Stimulated activated memory B cell treated with anti-CD40 and anti-IgM and Interleukin-4, amounts not matched to agents 10 μg/mL and 1 μg/mL and 100 μg/mL, for 72 hours (primary cell): ENCODE measurements around the gene IQGAP2.

ENCODE experiments used
- ATAC-seq: fragments of 150-1000 bp; cut with Tn5 transposase; 2 replicates; pipeline ENCODE4 v1.10.0; 2021
- H3K27ac Mint-ChIP-seq: one replicate; pipeline ENCODE4 v1.8.0; 2022; ENCODE audit warnings: mild to moderate bottlenecking, mixed read lengths
- H3K27me3 Mint-ChIP-seq: one replicate; pipeline ENCODE4 v1.8.0; 2022; ENCODE audit warnings: mixed read lengths
- H3K36me3 Mint-ChIP-seq: one replicate; pipeline ENCODE4 v1.8.0; 2022; ENCODE audit warnings: mixed read lengths
- H3K4me1 Mint-ChIP-seq: one replicate; pipeline ENCODE4 v1.8.0; 2022; ENCODE audit warnings: mixed read lengths
- H3K4me3 Mint-ChIP-seq: one replicate; pipeline ENCODE4 v1.8.0; 2022; ENCODE audit warnings: mild to moderate bottlenecking, moderate library complexity, mixed read lengths
- H3K9me3 Mint-ChIP-seq: one replicate; pipeline ENCODE4 v1.8.0; 2022; ENCODE audit warnings: mixed read lengths

Gene IQGAP2

GRCh38 chr5:76703707-76704106 lies 300.6 kb downstream of the IQGAP2 start:
- Mint-ChIP-seq H3K4me3 (no peak overlapping the region), H3K9me3 (no peaks in the 10 kb centered on the region), H3K4me1 (no peaks in the 10 kb centered on the region), H3K36me3 (no peaks in the 10 kb centered on the region), H3K27ac (no peak overlapping the region), H3K27me3 (no peaks in the 10 kb centered on the region)
- ATAC-seq, result no peak

- Mint-ChIP-seq H3K4me3 (no peak overlapping the region), H3K36me3 (no peaks in the 10 kb centered on the region), H3K27me3 (no peaks in the 10 kb centered on the region), H3K27ac (no peak overlapping the region), H3K9me3 (no peaks in the 10 kb centered on the region), H3K4me1 (no peaks in the 10 kb centered on the region)
- no peak for ATAC-seq
Measured at GRCh38 chr5:76704131-76704663, 301.1 kb downstream of the IQGAP2 start.

- Mint-ChIP-seq H3K27me3 (no peaks in the 10 kb centered on the region), H3K9me3 (no peaks in the 10 kb centered on the region), H3K27ac (no peak overlapping the region), H3K4me1 (no peaks in the 10 kb centered on the region), H3K36me3 (no peaks in the 10 kb centered on the region), H3K4me3 (no peak overlapping the region)
- ATAC-seq, result no peak
Measured at GRCh38 chr5:76705574-76705973, 302.5 kb downstream of the IQGAP2 start.

GRCh38 chr5:76709762-76710161 lies 306.7 kb downstream of the IQGAP2 start:
- Mint-ChIP-seq H3K27ac (no peak overlapping the region), H3K9me3 (peaks cover 3% of the 10 kb centered on the region), H3K4me3 (no peak overlapping the region), H3K4me1 (peaks cover 13% of the 10 kb centered on the region), H3K27me3 (peaks cover 25% of the 10 kb centered on the region), H3K36me3 (no peaks in the 10 kb centered on the region)
- ATAC-seq, result no peak

GRCh38 chr5:76710991-76711390 lies 307.9 kb downstream of the IQGAP2 start:
- no peak for ATAC-seq
- no peak overlapping the region for H3K4me3 Mint-ChIP-seq
- no peak overlapping the region for H3K27ac Mint-ChIP-seq
- peaks cover 3% of the 10 kb centered on the region for H3K9me3 Mint-ChIP-seq
- no peaks in the 10 kb centered on the region for H3K36me3 Mint-ChIP-seq
- H3K27me3 Mint-ChIP-seq, result peaks cover 37% of the 10 kb centered on the region
- H3K4me1 Mint-ChIP-seq, result peaks cover 25% of the 10 kb centered on the region

GRCh38 chr5:76714751-76715485 lies 311.8 kb downstream of the IQGAP2 start:
- Mint-ChIP-seq H3K27me3 (peaks cover 69% of the 10 kb centered on the region), H3K9me3 (peaks cover 3% of the 10 kb centered on the region), H3K4me3 (peak overlapping the region; percentile 78), H3K27ac (no peak overlapping the region), H3K36me3 (no peaks in the 10 kb centered on the region), H3K4me1 (peaks cover 36% of the 10 kb centered on the region)
- ATAC-seq, result no peak

- Mint-ChIP-seq H3K27me3 (peaks cover 69% of the 10 kb centered on the region), H3K27ac (no peak overlapping the region), H3K9me3 (peaks cover 3% of the 10 kb centered on the region), H3K36me3 (no peaks in the 10 kb centered on the region), H3K4me3 (peak overlapping the region; percentile 78), H3K4me1 (peaks cover 36% of the 10 kb centered on the region)
- peak; percentile 14 for ATAC-seq
Measured at GRCh38 chr5:76715486-76715735, 312.3 kb downstream of the IQGAP2 start.

- Mint-ChIP-seq H3K27me3 (peaks cover 69% of the 10 kb centered on the region), H3K4me3 (peak within 1 kb of the TSS; percentile 78), H3K27ac (no peak within 1 kb of the TSS), H3K4me1 (peaks cover 38% of the 10 kb centered on the region), H3K36me3 (no peaks in the 10 kb centered on the region), H3K9me3 (peaks cover 3% of the 10 kb centered on the region)
- peak; percentile 72 for ATAC-seq
Measured at GRCh38 chr5:76715736-76716455, 312.8 kb downstream of the IQGAP2 start, which contains the start of gene F2R. Gene F2R (plus strand): TSS chr5:76716126. CDS start chr5:76716308, 182 bp downstream.

GRCh38 chr5:76716456-76717157 lies 313.5 kb downstream of the IQGAP2 start:
- Mint-ChIP-seq H3K9me3 (peaks cover 3% of the 10 kb centered on the region), H3K27me3 (peaks cover 69% of the 10 kb centered on the region), H3K4me1 (peaks cover 43% of the 10 kb centered on the region), H3K36me3 (no peaks in the 10 kb centered on the region), H3K27ac (no peak overlapping the region), H3K4me3 (peak overlapping the region; percentile 78)
- ATAC-seq, result no peak

- no peak overlapping the region for H3K4me3 Mint-ChIP-seq
- H3K4me1 Mint-ChIP-seq, result peaks cover 43% of the 10 kb centered on the region
- no peaks in the 10 kb centered on the region for H3K36me3 Mint-ChIP-seq
- no peak overlapping the region for H3K27ac Mint-ChIP-seq
- peaks cover 3% of the 10 kb centered on the region for H3K9me3 Mint-ChIP-seq
- H3K27me3 Mint-ChIP-seq, result peaks cover 62% of the 10 kb centered on the region
- no peak for ATAC-seq
Measured at GRCh38 chr5:76717222-76718083, 314.4 kb downstream of the IQGAP2 start.

GRCh38 chr5:76718381-76718832 lies 315.3 kb downstream of the IQGAP2 start:
- Mint-ChIP-seq H3K27me3 (peaks cover 59% of the 10 kb centered on the region), H3K9me3 (peaks cover 3% of the 10 kb centered on the region), H3K27ac (no peak overlapping the region), H3K36me3 (no peaks in the 10 kb centered on the region), H3K4me1 (peaks cover 43% of the 10 kb centered on the region), H3K4me3 (no peak overlapping the region)
- ATAC-seq, result no peak

GRCh38 chr5:76718880-76719279 lies 315.8 kb downstream of the IQGAP2 start:
- Mint-ChIP-seq H3K4me3 (no peak overlapping the region), H3K4me1 (peaks cover 39% of the 10 kb centered on the region), H3K27ac (no peak overlapping the region)

GRCh38 chr5:76720988-76721569 lies 318.0 kb downstream of the IQGAP2 start:
- peaks cover 40% of the 10 kb centered on the region for H3K27me3 Mint-ChIP-seq
- H3K36me3 Mint-ChIP-seq, result no peaks in the 10 kb centered on the region
- peak; percentile 88 for ATAC-seq
- H3K27ac Mint-ChIP-seq, result peak overlapping the region; percentile 4
- H3K9me3 Mint-ChIP-seq, result no peaks in the 10 kb centered on the region
- no peak overlapping the region for H3K4me3 Mint-ChIP-seq
- H3K4me1 Mint-ChIP-seq, result peaks cover 17% of the 10 kb centered on the region

More at GRCh38 chr5:76718880-76719279, 315.8 kb downstream of the IQGAP2 start:
- no peak for ATAC-seq
- peaks cover under 1% of the 10 kb centered on the region for H3K9me3 Mint-ChIP-seq
- H3K36me3 Mint-ChIP-seq, result no peaks in the 10 kb centered on the region
- H3K27me3 Mint-ChIP-seq, result peaks cover 59% of the 10 kb centered on the region

- Mint-ChIP-seq H3K27me3 (peaks cover 19% of the 10 kb centered on the region), H3K4me1 (peaks cover 7% of the 10 kb centered on the region), H3K9me3 (peaks cover 2% of the 10 kb centered on the region), H3K27ac (no peak overlapping the region), H3K4me3 (no peak overlapping the region), H3K36me3 (no peaks in the 10 kb centered on the region)
- no peak for ATAC-seq
Measured at GRCh38 chr5:76723266-76723665, 320.2 kb downstream of the IQGAP2 start.
